Stimulated activated CD8-positive, alpha-beta memory T cell treated with anti-CD3 and anti-CD28 coated beads, Interleukin-12 subunit alpha, Interleukin-12 subunit beta, amount 100 ng/mL, for 24 hours (primary cell): ENCODE data around the gene PHIP.

Experiments
- DNase-seq: peaks from one replicate; pipeline ENCODE4 v3.0.0-alpha.2; 2020; ENCODE audit errors: extremely low read depth

Gene PHIP

DNA sequence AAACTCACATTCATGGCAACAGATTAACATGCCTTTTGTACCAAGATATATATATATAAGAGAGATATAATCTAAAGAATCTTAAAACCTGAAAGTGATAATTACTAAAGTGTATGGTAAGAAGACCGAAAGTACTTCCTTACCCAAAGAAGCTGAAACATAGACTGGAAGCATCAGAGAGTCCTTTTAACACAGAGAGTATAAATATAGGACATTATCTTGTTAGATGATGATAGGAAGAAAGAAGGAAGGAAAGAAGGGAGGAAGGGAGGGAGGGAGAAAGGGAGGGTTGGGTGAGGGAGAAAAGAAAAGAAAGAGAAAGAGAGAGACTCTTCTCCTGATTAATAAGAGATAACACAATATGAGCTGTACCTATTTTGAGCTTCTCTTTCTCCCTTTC, 68.2 kb downstream of the PHIP start:
- DNase-seq = no peak

DNA sequence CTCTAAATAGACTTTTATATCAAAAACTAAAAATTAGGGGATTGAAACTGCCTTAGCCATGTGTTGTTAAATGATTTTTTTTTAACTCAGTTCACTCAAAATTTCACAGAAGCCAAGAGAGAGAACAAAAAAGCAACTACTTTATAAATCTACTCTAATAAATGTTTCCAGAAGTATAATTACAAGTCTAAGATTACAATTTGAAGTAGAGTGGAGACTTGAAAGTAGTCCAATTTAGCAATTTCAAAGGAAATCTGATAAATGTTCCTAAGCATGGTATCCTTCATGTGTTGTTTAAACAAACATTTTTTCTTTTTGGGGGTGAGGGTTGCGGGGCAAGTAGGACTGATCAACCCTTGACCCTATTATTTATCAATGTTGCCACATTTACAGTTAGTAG, 72.6 kb downstream of the PHIP start:
- DNase-seq = no peak

DNA sequence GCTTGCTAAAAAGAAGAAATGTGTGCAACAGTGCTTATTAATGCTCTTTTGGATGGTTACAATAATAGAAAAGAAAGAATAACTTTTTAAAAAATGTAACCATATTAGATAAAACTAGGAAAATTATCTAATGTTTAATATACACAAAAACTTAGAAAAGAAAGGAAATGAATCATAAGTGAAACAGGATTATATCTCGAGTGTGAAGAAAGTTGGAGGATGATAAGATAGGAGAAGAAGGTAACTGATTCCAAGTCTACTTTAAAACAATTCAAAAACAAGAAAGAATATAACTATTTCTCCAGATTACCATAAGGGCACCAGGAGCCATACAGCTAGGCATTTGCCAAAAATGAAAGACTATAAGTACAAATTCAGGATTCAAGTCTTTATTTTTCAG, 73.0 kb downstream of the PHIP start:
- no peak for DNase-seq

DNA sequence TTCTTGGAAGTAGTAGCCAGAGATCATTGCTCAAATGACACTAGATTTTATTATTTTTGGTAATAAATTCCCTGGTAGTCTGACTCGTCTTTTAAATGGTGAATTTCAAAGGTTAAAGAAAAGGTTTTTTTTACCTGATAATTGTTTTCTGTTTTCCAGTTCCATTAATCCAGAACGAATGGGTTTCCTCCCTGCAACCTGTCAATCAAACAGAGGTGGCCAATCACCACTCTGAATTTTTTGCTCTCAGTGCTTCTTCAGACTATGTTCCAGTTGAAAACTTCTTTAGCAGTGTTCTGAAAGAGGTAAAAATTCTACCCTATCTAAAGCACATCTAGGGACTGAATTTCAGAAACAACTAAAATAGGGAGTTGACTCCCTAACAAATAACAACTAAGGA, 73.8 kb downstream of the PHIP start:
- no peak for DNase-seq

DNA sequence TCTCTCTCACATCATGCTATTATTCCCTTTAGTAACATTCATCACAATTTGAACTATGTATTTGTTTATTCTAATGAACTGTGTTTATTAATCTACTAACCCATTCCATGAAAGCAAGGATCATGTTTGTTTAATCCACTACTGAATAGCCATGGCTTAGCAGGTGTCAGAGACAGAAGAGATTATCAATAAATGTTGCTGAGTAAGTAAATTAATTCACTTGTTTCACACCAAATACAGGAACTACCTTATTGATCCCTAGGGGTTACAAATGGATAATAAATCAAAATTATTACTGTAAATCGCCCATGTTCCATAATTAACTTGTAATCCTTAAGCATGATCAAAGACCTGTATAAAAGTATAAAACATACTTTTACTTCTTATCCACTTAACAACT, 76.6 kb downstream of the PHIP start:
- no peak for DNase-seq

DNA sequence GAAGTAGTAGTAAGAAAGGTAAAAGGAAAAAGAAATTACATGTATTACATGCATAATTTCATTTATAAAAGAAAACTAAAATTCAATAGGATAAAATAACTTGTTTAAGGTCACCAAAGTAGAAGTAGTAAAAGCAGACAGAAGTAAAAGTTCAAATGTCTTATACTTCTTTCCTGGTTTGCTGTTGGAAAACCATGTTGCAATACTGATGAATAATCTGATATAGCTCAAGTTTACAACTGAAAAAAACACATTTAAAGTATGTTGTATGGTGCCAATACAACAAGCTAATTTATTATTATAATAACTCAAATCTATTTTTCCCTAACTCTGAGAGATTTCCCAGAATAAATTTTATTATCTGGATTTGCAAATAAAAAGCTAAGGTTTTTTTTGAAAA, 78.3 kb downstream of the PHIP start:
- DNase-seq = no peak

DNA sequence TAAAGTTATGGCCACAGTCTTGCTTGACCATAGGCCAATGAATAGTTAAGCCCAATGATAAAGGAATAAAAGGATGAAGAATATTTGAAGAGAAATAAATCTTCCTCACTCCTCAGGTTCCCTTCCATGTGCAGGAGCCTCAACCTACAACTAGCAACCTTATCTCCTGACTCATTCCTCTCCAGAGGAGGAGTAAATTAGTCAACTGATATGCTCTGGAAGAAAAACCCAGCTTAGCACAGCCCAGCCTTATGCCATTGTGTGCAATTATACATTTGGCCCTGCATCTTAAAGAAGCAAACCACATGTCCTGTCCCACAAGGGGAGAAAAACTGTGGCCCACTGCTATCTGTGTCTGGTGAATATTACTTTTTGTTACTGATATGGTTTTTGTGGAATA, 82.1 kb downstream of the PHIP start:
- DNase-seq = no peak

DNA sequence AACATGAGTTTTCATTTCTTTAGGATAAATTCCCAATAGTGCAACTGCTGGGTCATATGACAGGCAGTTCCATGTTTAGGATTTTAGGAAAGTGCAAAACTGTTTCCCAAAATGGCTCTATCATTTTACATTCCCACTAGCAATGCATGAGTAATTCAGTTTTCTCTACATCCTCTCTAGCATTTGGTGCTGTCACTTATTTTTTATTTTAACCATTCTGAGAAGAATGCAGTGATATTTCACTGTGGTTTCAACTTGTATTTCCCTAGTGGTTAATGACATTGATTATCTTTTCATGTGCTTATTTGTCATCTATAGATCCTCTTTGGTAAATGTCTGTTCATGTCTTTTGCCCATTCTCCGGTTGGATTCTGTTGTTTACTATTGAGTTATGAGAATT, 82.7 kb downstream of the PHIP start:
- no peak for DNase-seq

DNA sequence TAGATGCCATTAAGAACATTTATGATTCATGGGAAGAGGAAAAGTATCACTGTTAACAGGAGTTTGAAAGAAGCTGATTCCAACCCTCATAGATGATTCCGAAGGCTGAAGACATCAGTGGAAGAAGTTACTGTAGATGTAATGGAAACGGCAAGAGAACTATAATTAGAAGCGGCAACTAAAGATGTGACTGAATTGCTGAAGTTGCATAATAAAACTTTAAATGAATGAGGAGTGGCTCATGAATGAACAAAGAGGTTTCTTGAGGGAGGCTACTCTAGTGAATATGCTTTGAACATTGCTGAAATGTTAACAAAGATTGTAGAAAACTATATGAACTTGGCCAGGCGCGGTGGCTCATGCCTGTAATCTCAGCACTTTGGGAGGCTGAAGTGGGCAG, 84.1 kb downstream of the PHIP start:
- DNase-seq = no peak

DNA sequence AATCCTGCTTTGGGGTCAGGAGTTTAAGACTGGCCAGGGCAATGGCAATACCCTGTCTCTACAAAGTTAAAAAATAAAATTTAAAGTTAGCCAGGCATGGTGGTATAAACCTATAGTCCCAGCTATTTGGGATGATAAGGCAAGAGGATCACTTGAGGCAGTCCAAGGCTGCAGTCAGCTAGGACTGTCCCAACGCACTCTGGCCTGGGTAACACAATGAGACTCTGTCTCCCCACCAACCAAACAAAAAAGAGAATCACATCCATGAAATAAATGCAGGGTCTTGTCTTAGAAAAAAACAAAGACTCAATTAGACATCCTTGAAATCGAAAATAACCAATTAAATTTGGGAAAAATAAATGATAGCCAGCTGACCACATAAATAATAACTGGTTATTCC, 88.9 kb downstream of the PHIP start:
- DNase-seq = no peak

DNA sequence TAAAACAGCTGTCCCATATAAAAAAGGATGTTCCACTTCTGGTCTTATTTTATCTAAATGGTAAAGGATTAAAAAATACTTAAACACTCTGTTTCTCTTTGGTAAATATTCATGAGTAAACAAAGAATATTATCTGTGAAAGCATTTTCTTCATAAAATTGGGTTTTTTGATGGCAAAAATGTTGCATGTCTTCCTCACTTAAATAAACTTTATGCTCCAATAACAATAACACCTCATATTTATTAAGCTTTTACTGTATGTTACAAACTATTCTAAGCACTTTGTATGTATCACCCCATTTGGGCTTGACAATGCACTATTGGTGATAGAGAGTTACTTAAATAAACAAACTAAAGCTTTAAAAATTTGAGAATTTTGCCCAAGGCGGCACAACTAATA, 91.9 kb downstream of the PHIP start:
- DNase-seq = no peak

DNA sequence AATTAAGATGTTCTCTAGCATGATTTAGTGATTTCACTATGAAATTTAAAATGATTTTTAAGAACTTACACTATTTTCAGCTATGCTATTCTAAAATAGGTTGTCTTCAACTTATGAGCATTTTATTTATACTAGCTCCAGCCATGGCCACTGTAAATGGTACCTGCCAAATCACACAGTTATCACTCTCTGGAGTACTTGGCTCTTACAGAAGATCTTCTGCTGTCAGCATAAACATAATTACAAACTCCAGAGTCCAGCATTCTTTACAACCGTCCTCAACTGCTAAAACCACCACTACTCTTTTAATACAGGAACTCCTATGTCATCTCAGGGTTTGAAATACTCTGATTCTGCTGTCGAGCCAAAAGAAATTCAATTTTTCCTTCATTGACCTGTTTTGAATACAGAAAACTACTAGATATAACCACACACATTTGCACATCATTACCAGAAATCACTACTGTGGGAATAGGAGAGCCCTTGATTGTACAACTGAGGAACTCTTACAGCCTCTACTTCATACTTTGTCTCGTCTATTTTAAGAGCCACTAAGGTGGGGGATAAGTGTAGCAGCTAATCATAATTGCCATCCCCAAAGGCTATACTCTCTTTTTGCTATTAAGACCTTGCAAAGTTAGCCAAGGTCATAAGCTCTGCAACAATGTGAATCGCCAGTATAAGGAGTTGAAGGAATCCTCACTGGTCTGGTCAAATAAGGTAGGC, 93.7 kb downstream of the PHIP start:
- DNase-seq = no peak

DNA sequence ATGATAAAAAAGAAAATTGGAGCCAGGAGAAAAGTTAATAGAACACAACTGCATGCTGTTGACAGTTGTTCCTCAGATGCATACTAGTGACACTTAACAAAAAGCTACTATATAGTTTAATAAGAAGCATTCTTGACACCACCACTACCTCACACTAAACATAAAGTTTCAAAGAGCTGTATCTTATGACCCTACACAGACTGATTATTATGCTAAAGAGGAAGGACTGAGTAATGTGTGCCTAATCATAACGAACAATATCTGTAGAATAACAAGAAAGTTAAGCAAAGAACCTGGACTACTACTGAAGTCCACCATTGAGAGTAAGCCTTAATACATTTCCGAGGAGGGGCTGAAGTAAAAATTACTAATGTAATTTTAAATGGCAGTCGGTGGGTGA, 110.9 kb downstream of the PHIP start:
- DNase-seq = no peak

DNA sequence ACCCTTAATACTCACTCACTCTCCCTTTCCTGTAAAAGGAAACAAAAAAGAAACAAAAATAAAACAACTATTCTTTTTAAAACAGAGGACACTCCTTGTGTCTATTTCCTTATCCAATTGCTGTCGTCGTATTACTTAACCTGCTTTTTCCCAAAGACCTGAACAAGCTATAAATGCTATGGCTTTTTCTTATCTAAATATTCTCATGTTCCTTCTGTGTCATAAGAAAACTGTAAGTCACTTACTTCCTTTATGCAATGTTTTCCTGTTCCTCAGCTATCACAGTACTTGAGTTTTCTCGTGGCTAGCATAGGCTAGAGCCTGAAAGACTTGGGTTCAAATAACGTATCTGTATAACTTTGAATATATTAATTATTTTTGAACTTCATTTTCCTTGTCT, 111.5 kb downstream of the PHIP start:
- DNase-seq = no peak

DNA sequence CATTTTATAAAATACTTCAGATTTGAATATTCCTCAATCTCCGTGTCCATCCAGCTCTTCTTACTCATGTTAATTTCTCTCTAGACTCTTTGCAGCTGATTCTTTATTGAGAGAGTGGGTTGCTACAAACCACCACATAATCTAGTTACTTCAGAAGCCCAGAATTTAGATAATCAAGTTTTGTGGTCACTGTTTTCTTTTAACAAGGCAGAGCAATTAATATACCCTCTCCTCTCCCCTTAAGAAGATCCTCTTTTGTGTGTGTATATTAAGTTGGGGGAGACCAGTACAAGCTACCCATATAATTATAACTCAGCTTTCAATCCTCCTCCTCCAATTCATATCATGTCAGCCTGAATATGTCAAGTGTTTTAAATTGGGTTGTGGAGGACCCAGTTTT, 115.6 kb downstream of the PHIP start:
- no peak for DNase-seq

DNA sequence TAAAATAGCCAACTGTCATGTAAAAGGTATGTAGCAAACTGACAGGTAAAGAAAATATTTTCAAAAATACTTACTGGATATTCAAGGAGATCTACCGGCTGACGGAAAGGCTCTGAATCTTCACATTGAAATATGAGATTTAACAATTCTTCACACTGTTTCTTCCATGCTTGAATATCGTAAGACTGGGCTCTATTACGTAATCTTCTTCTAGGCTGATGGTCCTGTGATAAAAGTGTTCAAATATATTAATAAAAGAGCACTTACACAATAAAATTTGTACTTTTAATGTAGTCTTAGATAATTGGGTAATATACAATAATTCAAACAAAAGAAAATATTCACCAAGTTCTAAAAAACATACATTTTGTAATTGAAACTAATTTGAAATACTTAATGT, 123.3 kb downstream of the PHIP start:
- DNase-seq = no peak

DNA sequence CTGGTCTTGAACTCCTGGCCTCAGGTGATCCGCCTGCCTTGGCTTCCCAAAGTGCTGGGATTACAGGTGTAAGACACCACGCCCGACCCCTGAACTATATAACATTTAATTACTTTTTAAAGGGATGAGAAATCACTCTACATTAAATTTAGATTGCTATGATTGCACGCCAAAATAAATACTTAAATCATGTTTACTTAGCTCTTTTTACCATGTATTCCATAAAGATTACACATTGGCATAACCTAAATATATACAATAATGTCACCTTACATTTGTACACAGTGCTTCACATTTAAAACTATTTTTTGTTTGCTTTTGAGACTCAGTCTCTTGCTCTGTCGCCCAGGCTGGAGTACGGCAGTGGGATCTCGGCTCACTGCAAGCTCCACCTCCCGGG, 124.3 kb downstream of the PHIP start:
- no peak for DNase-seq

DNA sequence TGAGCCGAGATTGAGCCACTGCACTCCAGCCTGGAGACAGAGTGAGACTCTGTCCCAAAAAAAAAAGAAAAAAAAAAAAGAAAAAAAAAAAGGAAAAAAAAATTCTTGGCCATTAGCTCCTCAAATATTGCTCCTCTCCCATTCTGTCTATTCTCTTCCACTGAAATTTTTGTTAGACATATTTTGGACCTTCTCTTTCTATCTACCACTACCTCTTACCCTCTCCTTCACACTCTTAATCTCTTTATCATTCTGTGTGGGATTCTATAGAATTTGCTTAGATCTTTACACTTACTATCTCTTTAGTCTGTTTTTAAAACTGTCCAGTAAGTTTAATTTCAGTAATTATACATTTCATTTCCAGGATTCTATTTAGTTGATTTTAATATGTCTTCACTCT, 125.7 kb downstream of the PHIP start:
- no peak for DNase-seq

DNA sequence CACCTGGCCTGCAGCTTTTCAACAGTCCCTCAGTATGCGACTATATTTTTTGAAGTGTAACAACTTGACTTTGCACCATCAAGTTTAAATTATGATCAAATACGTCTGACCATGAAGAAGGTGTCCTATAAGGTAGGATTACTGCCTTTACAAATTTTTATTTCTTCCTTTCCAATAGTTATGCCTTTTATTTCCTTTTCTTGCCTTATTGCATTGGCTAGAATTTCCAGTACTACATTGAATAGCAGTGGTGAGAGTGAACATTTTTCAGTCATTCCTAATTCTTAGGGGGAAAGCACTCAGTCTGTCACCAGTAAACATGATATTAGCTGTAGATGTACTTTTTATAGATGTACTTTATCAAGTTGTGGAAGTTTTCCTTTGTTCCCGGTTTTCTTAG, 129.3 kb downstream of the PHIP start:
- DNase-seq = no peak

DNA sequence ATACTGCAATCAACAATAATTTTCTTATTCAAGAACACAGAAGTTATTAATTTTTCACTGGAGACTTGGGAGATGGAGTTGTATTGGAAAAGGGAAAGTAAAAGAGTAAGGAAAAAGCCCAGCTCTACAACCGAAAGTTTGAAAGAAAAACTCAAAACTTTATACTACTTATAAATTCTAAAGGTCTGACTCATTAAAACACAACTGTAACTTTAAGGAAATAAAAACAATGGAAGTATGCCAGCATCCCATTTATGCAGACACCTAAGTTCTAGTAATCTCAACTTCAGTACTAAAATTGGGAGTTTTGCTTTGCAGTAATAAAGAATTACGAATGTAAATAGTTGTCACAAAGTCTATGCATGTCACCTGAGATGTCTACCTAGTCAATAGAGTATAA, 130.1 kb downstream of the PHIP start:
- DNase-seq = no peak

DNA sequence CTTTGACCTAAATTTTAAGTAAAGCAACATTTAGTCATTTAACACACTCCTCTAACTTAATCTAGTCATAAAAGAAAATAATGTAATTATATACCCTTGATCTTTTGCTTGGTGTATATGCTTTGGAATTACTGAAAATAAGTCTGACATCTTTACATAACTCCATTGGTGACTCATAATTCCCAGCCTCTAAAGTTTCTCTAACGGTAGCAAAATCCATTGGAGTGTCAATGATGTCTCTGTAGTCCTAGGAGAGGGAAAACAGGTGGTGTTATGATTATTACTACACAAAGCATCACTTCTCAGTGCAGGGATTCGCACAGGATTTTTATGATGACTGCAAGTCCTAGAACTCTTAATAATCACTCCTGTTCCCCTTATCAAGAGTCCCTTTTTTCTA, 130.5 kb downstream of the PHIP start:
- no peak for DNase-seq

DNA sequence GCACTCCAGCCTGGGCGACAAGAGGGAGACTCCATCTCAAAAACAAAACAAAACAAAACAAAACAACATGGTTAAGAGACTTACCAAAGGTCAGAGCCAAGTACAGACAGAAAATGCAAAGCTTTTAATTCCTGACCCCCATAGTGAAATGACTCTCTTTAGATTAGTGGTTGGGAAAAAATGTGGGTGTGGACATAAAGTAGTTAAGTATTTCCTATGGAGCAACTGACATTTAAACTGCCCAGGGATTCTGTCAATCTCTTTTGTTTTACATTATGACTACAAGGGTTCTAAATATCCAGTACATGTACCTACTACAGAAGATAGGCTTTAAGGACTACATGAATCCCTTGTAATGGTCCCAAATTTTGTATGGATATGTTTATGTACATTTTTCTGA, 135.6 kb downstream of the PHIP start:
- no peak for DNase-seq

DNA sequence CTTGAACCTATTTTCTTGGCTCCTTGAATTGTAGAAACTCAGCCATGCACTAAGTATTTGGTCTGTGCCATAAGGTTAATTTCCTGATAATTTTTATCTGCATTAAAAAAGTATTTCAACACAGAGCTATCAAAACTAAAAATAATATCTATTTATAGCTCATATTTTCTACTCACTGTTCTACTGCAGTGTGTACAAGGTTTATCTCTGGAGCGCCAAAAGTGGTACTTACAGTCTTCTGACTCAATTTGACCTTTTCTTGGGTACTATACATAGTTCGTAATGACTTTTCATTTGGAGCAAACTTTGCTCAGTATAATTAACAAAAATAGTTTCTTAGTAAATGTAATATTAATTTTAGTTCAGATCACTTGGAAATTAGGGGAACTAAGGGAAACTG, 141.5 kb downstream of the PHIP start:
- DNase-seq = no peak

DNA sequence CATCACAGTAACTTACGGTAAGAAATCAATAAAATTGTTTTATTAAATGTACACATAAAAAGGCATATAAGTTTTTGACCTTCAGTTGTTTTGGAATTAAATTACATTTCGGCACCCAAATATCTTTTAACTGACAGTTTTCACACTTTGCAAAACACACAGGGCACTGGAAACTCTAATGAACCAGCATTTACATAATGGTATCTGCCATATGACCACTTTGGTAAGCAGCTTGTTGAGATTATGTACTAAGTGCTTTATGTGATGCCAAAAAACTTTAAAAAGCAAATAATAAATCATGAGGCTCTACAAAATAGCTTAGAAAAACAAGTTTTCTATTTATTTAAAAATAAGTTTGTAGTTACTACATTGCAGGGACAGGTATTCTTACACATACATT, 142.5 kb downstream of the PHIP start:
- no peak for DNase-seq

DNA sequence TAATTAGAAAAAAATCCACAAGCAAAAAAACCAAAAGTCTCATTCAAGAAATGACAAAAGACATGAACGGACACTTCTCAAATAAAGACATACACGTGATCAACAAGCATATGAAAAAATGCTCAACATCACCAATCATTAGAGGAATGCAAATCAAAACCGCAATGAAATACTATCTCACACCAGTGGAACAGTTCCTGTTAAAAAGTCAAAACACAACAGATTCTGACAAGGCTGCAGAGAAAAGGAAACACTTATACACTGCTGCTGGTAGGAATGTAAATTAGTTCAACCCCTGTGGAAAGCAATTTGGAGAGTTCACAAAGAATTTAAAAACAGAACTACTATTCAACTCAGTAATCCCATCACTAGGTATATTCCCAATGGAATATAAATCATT, 152.7 kb downstream of the PHIP start:
- no peak for DNase-seq
